HTERT RPE-1 (cell line): ENCODE measurements around the gene HECW1.
"Not testable (repeated sequence)": the region's sequence is repeated elsewhere in the genome, so short reads cannot be mapped to it uniquely, and the experiment has no call there.

ENCODE experiments used
- in situ Hi-C: fragments of 300-500 bp; cut with MboI; formaldehyde crosslinking; loops from 4 replicates; pipeline ENCODE4 v1.14.3; 2020; ENCODE audit warnings: low sequenced_read_pairs

Gene HECW1

GRCh38 chr7:43590862-43591557, 478.6 kb downstream of the HECW1 start:
- in situ Hi-C loops, result no loop called here

- in situ Hi-C loops, result no loop called here
Observed at GRCh38 chr7:43591558-43592180, 479.2 kb downstream of the HECW1 start.

GRCh38 chr7:43592326-43592725, 479.9 kb downstream of the HECW1 start:
- in situ Hi-C loops, result no loop called here

- in situ Hi-C loops, result no loop called here
Observed at GRCh38 chr7:43593010-43593409, 480.6 kb downstream of the HECW1 start.

GRCh38 chr7:43594020-43594419, 481.6 kb downstream of the HECW1 start:
- in situ Hi-C loops, result no loop called here

GRCh38 chr7:43596426-43596825, 484.0 kb downstream of the HECW1 start:
- in situ Hi-C loops, result not testable (repeated sequence)

GRCh38 chr7:43600056-43600455, 487.6 kb downstream of the HECW1 start:
- in situ Hi-C loops, result no loop called here

GRCh38 chr7:43602256-43602655, 489.8 kb downstream of the HECW1 start:
- in situ Hi-C loops, result no loop called here

- in situ Hi-C loops, result no loop called here
Observed at GRCh38 chr7:43604251-43604650, 491.8 kb downstream of the HECW1 start.

GRCh38 chr7:43609097-43609496, 496.6 kb downstream of the HECW1 start:
- in situ Hi-C loops, result no loop called here

GRCh38 chr7:43612128-43612527, 499.7 kb downstream of the HECW1 start:
- in situ Hi-C loops, result no loop called here

- in situ Hi-C loops, result no loop called here
Observed at GRCh38 chr7:43612599-43613589, 500.4 kb downstream of the HECW1 start.
